Natural killer cell (primary cell): Measurements from ENCODE around the gene GTF3A. TPM values are rescaled to one million over a fixed set of nuclear protein-coding genes. Genes with fewer than 3 reads are reported as not detected.

Experiments used
- ATAC-seq, 3 donors: fragments of 150-1000 bp in 2 of 3; fragments of 200-7000 bp in 1 of 3; cut with Tn5 transposase; 1 replicate in 1 of 3; 2 replicates in 2 of 3; pipeline ENCODE4 v1.10.0; 2021; ENCODE audit warnings: mild to moderate bottlenecking in 2 of 3, moderate library complexity in 2 of 3
- DNase-seq, 2 donors: peaks; one replicate each; pipeline versions ENCODE4 v3.0.0 to v3.0.0-alpha.2; 2013 to 2021; ENCODE audit warnings: mixed read lengths in 1 of 2
- H3K27ac ChIP-seq: one replicate; pipeline ENCODE4 v1.5.1; 2013; ENCODE audit warnings: mild to moderate bottlenecking, low read length
- H3K27me3 ChIP-seq: one replicate; pipeline ENCODE4 v1.6.1; 2013; ENCODE audit warnings: low read length; ENCODE audit not compliant: control insufficient read depth, insufficient read depth
- H3K36me3 ChIP-seq: one replicate; pipeline ENCODE4 v1.6.1; 2013; ENCODE audit warnings: low read length; ENCODE audit not compliant: control insufficient read depth, insufficient read depth
- H3K4me1 ChIP-seq: one replicate; pipeline ENCODE4 v1.6.1; 2013; ENCODE audit warnings: low read length; ENCODE audit not compliant: control insufficient read depth, insufficient read depth
- H3K4me3 ChIP-seq: one replicate; pipeline ENCODE4 v1.5.1; 2013; ENCODE audit warnings: low read length
- H3K9me3 ChIP-seq: one replicate; pipeline ENCODE4 v1.6.1; 2013; ENCODE audit warnings: low read length; ENCODE audit not compliant: control insufficient read depth, insufficient read depth
- H3K27ac Mint-ChIP-seq, 2 donors: one replicate each; pipeline ENCODE4 v1.8.0; 2022; ENCODE audit warnings: mild to moderate bottlenecking in 2 of 2, mixed read lengths in 2 of 2, moderate library complexity in 1 of 2
- H3K27me3 Mint-ChIP-seq, 2 donors: one replicate each; pipeline ENCODE4 v1.8.0; 2022; ENCODE audit warnings: low read depth in 2 of 2, mixed read lengths in 2 of 2
- H3K36me3 Mint-ChIP-seq: one replicate; pipeline ENCODE4 v1.8.0; 2022; ENCODE audit warnings: mixed read lengths
- H3K4me1 Mint-ChIP-seq, 2 donors: one replicate each; pipeline ENCODE4 v1.8.0; 2022; ENCODE audit warnings: mixed read lengths in 2 of 2
- H3K4me3 Mint-ChIP-seq: one replicate; pipeline ENCODE4 v1.8.0; 2022; ENCODE audit warnings: mild to moderate bottlenecking, moderate library complexity, mixed read lengths
- H3K9me3 Mint-ChIP-seq, 2 donors: one replicate each; pipeline ENCODE4 v1.8.0; 2022; ENCODE audit warnings: mixed read lengths in 2 of 2
- WGBS: methylation state at CpG from one replicate; pipeline ENCODE4 v1.1.7; 2013; ENCODE audit warnings: missing lambda C conversion rate; ENCODE audit not compliant: insufficient coverage; 5-methylcytosine and 5-hydroxymethylcytosine counted together
- intact Hi-C: fragments of 100-400 bp; cut with micrococcal nuclease; formaldehyde crosslinking; loops from one replicate; pipeline ENCODE4 v1.14.2; 2022
- total RNA-seq, 4 donors: library from RNA; stranded (reverse); fragments of 120-200 nt in 1 of 4; gene quantifications; one replicate each; pipeline versions ENCODE4 v1.2.3 to v1.2.4, GENCODE V29; 2013 to 2022
- TF ChIP-seq, protein P1 (sequence below): fragments of 200-600 bp; IDR thresholded peaks from one replicate; pipeline ENCODE4 v1.8.0; 2022; ENCODE audit warnings: antibody characterized with exemption

GTF3A gene
- total RNA-seq, 3 donors from 2014 or later (not counting 1 experiment from before 2014, with no cell fraction given) = 129 to 132 (median 130) TPM

DNA sequence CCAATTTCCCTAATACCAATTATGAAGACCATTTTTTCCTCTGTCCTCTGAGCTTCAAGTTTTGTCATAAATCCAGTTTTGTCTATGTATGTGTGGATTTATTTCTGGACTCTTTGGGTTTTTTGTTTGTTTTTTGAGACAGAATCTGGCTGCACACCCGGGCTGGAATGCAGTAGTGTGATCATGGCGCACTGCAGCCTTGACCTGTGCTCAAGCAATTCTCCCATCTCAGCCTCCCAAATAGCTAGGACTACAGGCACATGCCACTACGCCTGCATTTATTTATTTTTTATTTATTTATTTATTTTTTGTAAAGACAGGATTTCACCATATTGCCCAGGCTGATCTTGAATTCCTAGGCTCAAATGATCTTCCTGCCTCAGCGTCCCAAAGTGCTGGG lies 45.3 kb upstream of the GTF3A start:
- TF ChIP-seq, protein P1, sequence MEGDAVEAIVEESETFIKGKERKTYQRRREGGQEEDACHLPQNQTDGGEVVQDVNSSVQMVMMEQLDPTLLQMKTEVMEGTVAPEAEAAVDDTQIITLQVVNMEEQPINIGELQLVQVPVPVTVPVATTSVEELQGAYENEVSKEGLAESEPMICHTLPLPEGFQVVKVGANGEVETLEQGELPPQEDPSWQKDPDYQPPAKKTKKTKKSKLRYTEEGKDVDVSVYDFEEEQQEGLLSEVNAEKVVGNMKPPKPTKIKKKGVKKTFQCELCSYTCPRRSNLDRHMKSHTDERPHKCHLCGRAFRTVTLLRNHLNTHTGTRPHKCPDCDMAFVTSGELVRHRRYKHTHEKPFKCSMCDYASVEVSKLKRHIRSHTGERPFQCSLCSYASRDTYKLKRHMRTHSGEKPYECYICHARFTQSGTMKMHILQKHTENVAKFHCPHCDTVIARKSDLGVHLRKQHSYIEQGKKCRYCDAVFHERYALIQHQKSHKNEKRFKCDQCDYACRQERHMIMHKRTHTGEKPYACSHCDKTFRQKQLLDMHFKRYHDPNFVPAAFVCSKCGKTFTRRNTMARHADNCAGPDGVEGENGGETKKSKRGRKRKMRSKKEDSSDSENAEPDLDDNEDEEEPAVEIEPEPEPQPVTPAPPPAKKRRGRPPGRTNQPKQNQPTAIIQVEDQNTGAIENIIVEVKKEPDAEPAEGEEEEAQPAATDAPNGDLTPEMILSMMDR = no peak
- Mint-ChIP-seq H3K4me1 (peaks cover 0 to 11% of the 10 kb centered on the region in 2 donors), H3K36me3 (no peaks in the 10 kb centered on the region), H3K27me3 (peaks cover 4 to 6% of the 10 kb centered on the region in 2 donors), H3K4me3 (no peak overlapping the region), H3K27ac (no peak overlapping the region), H3K9me3 (no peaks in the 10 kb centered on the region)
- Histone ChIP-seq H3K4me1 (no peaks in the 10 kb centered on the region), H3K27me3 (no peaks in the 10 kb centered on the region), H3K36me3 (no peaks in the 10 kb centered on the region), H3K4me3 (no peak overlapping the region), H3K27ac (no peak overlapping the region), H3K9me3 (no peaks in the 10 kb centered on the region)
- intact Hi-C loops = loop anchor here (10.0 kb wide), 1 partner anchor 576 kb away; no protein-coding TSS in a partner anchor
- 88% methylated on average over 3 of the region's 4 CpGs for WGBS
- ATAC-seq (no peak), DNase-seq (no peak)

- ATAC-seq (peak in 2 of 3 donors; percentile 46 to 70), DNase-seq (peak; percentile 43 to 66)
- TF ChIP-seq, protein P1 = peak; percentile 45
- H3K4me3 Mint-ChIP-seq = no peak overlapping the region
- no peak overlapping the region for H3K27ac Mint-ChIP-seq
- Histone ChIP-seq H3K4me3 (no peak overlapping the region), H3K9me3 (no peaks in the 10 kb centered on the region), H3K27ac (no peak overlapping the region), H3K4me1 (no peaks in the 10 kb centered on the region), H3K36me3 (no peaks in the 10 kb centered on the region), H3K27me3 (no peaks in the 10 kb centered on the region)
- peaks cover 0 to 5% of the 10 kb centered on the region in 2 donors for H3K4me1 Mint-ChIP-seq
- intact Hi-C loops = loop anchor here (10.0 kb wide), 1 partner anchor 575 kb away; no protein-coding TSS in a partner anchor
- H3K9me3 Mint-ChIP-seq = no peaks in the 10 kb centered on the region
- no peaks in the 10 kb centered on the region for H3K36me3 Mint-ChIP-seq
- WGBS = 37% methylated on average over 13 of the region's 14 CpGs
- H3K27me3 Mint-ChIP-seq = peaks cover 7 to 13% of the 10 kb centered on the region in 2 donors
These were observed 44.5 kb upstream of the GTF3A start for GRCh38 chr13:27379694-27380641.

DNA sequence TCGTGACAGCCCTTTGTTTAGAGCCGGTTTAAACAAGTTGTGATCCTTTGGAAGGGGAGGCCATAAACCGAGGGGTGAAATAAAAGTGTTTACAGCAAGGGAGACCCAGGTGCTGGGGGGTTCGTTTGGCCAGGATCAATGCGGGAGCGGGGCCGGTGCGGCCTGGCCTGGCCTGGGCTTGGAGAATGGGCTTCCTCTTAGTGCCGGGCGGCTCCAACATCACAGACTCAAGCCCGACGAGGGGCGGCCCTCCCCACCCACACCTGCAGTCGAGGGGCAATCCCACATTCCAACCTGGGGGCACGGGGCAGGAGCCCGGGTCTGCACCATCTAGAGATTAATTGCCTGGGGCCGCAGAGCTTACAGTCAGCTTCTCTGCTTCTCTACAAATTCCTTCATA lies 42.8 kb upstream of the GTF3A start:
- Mint-ChIP-seq H3K9me3 (no peaks in the 10 kb centered on the region), H3K4me3 (no peak overlapping the region)
- no peak for ATAC-seq

More for the DNA sequence above, 42.8 kb upstream of the GTF3A start:
- Histone ChIP-seq H3K27me3 (no peaks in the 10 kb centered on the region), H3K4me1 (no peaks in the 10 kb centered on the region), H3K9me3 (no peaks in the 10 kb centered on the region), H3K36me3 (no peaks in the 10 kb centered on the region), H3K27ac (no peak overlapping the region), H3K4me3 (no peak overlapping the region)
- TF ChIP-seq, protein P1 = no peak
- intact Hi-C loops = no loop called here
- Mint-ChIP-seq H3K36me3 (no peaks in the 10 kb centered on the region), H3K27ac (no peak overlapping the region), H3K27me3 (peaks cover 13 to 20% of the 10 kb centered on the region in 2 donors), H3K4me1 (no peaks in the 10 kb centered on the region)
- WGBS = 94% methylated on average over 17 of the region's 17 CpGs
- no peak for DNase-seq
